Measurements from ENCODE around the gene CRB1.
A peak's percentile ranks its signal among the peaks of the same experiment; 100 is the strongest.

Gene CRB1

GRCh38 chr1:197521118-197521739 is 253.2 kb downstream of the CRB1 start:
- DNase-seq (ENCODE audit: low spot score), result peak; percentile 38
- peak; percentile 71 for TF ChIP-seq CTCF (IDR thresholded peaks at IDR 0.05; ENCODE audit: extremely low read depth, missing control alignments)

- TF ChIP-seq CTCF (IDR thresholded peaks at IDR 0.05; ENCODE audit: extremely low read depth, missing control alignments), result no peak
- DNase-seq (ENCODE audit: low spot score), result peak; percentile 7
Observed at GRCh38 chr1:197526736-197527371, 258.8 kb downstream of the CRB1 start.
